ENCODE data around the gene VPS4B. TPM values are rescaled to one million over a fixed set of nuclear protein-coding genes. Genes with fewer than 3 reads are reported as not detected.

Gene VPS4B
- total and polyA plus RNA-seq, 2 donors (not counting 3 experiments of a cell fraction or from before 2014, with no cell fraction given), result 10.5 to 54.7 TPM

GRCh38 chr18:63431180-63431579, 8.9 kb upstream of the VPS4B start:
- ChIA-PET CTCF (no interaction called here), POLR2A (no interaction called here)
- intact Hi-C loops (cut with micrococcal nuclease), result loop anchor here (10.0 kb wide), 1 partner anchor 196 kb away; no protein-coding TSS in a partner anchor
- no peak overlapping the region for H3K4me2 ChIP-seq (ENCODE audit: insufficient read depth, low read length)
- no peak overlapping the region for H3K4me3 ChIP-seq (replicated peaks in 1 of 3; ENCODE audit: insufficient read depth in 1 of 3, low read depth in 1 of 3, low read length in 3 of 3)
- H3K9me1 ChIP-seq (replicated peaks; ENCODE audit: control insufficient read depth, extremely low read depth, insufficient read depth, low read length), result no peaks in the 10 kb centered on the region
- DNase-seq (ENCODE audit: low read depth, low spot score), result no peak
- no peaks in the 10 kb centered on the region for H3K79me2 ChIP-seq (ENCODE audit: control insufficient read depth, insufficient read depth, low read length)
- H3K4me1 ChIP-seq (ENCODE audit: control insufficient read depth, extremely low read depth, insufficient read depth, low read length), result no peaks in the 10 kb centered on the region
- H3K36me3 ChIP-seq (ENCODE audit: control insufficient read depth in 2 of 2, extremely low read depth in 1 of 2, insufficient read depth in 2 of 2, low read length in 2 of 2), result no peaks in the 10 kb centered on the region
- peaks cover 18 to 39% of the 10 kb centered on the region in 2 experiments for H3K27me3 ChIP-seq (ENCODE audit: control insufficient read depth in 2 of 2, insufficient read depth in 2 of 2, low read length in 2 of 2)
- no peak overlapping the region for H3K27ac ChIP-seq (ENCODE audit: insufficient read depth, low read depth, low read length)
- BruUV-seq (replicated peaks), result no TSS peak
- no peaks in the 10 kb centered on the region for H4K20me1 ChIP-seq (replicated peaks; ENCODE audit: control insufficient read depth, extremely low read depth, insufficient read depth, low read length)
- TF ChIP-seq, protein P1, sequence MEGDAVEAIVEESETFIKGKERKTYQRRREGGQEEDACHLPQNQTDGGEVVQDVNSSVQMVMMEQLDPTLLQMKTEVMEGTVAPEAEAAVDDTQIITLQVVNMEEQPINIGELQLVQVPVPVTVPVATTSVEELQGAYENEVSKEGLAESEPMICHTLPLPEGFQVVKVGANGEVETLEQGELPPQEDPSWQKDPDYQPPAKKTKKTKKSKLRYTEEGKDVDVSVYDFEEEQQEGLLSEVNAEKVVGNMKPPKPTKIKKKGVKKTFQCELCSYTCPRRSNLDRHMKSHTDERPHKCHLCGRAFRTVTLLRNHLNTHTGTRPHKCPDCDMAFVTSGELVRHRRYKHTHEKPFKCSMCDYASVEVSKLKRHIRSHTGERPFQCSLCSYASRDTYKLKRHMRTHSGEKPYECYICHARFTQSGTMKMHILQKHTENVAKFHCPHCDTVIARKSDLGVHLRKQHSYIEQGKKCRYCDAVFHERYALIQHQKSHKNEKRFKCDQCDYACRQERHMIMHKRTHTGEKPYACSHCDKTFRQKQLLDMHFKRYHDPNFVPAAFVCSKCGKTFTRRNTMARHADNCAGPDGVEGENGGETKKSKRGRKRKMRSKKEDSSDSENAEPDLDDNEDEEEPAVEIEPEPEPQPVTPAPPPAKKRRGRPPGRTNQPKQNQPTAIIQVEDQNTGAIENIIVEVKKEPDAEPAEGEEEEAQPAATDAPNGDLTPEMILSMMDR (IDR thresholded peaks at IDR 0.05; ENCODE audit: extremely low read depth in 1 of 2, insufficient read depth in 1 of 2, low read depth in 1 of 2, low read length in 2 of 2), result no peak
- TF ChIP-seq POLR2A (IDR thresholded peaks at IDR 0.05; ENCODE audit: low read depth, low read length), result no peak
- no peak for TF ChIP-seq EZH2 (IDR thresholded peaks at IDR 0.05; ENCODE audit: borderline replicate concordance, low read depth, low read length, severe bottlenecking)
- TF ChIP-seq MYC (IDR thresholded peaks at IDR 0.05; ENCODE audit: low read depth, low read length), result no peak
- no peak for TF ChIP-seq FOS (IDR thresholded peaks at IDR 0.05; ENCODE audit: borderline replicate concordance, insufficient read depth, low read length)
- TF ChIP-seq POLR2AphosphoS5 (IDR thresholded peaks at IDR 0.05; ENCODE audit: insufficient read depth, low read depth, low read length), result no peak
- no peak for TF ChIP-seq GATA2 (IDR thresholded peaks at IDR 0.05; ENCODE audit: insufficient read depth, insufficient read length, low read depth, low read length)
- TF ChIP-seq JUN (IDR thresholded peaks at IDR 0.05; ENCODE audit: borderline replicate concordance, insufficient read depth, insufficient read length, low read depth), result no peak
- TF ChIP-seq MAX (IDR thresholded peaks at IDR 0.05; ENCODE audit: insufficient read depth, insufficient read length), result no peak
- dilution Hi-C loops (cut with MboI; ENCODE audit: extremely low pct_ligation_motif_present, low sequenced_read_pairs), result no loop called here
- no peak overlapping the region for H3K9ac ChIP-seq (replicated peaks; ENCODE audit: extremely low read depth, insufficient read depth, low read length)
- no peaks in the 10 kb centered on the region for H3K9me3 ChIP-seq (replicated peaks; ENCODE audit: control insufficient read depth, insufficient read depth, low read length)
- no peak overlapping the region for H2AFZ ChIP-seq (ENCODE audit: low read depth, low read length)
- FAIRE-seq, result no peak
